ENCODE results near the gene ABCA1.
"Not testable (repeated sequence)": the region's sequence is repeated elsewhere in the genome, so short reads cannot be mapped to it uniquely, and the experiment has no call there.

ABCA1 gene

GRCh38 chr9:104871961-104872527 lies 55.9 kb downstream of the ABCA1 start:
- DNase-seq (ENCODE audit: low read depth in 4 of 4, low spot score in 1 of 4): no peak

- DNase-seq (ENCODE audit: low read depth in 4 of 4, low spot score in 1 of 4): no peak
Observed at GRCh38 chr9:104869811-104870210, 58.1 kb downstream of the ABCA1 start.

- DNase-seq (ENCODE audit: low read depth in 4 of 4, low spot score in 1 of 4): no peak
Observed at GRCh38 chr9:104868687-104869404, 59.1 kb downstream of the ABCA1 start.

GRCh38 chr9:104868303-104868686 lies 59.7 kb downstream of the ABCA1 start:
- DNase-seq (ENCODE audit: low read depth in 4 of 4, low spot score in 1 of 4): no peak

- DNase-seq (ENCODE audit: low read depth in 4 of 4, low spot score in 1 of 4): no peak
Observed at GRCh38 chr9:104866191-104866590, 61.8 kb downstream of the ABCA1 start.

- DNase-seq (ENCODE audit: low read depth in 4 of 4, low spot score in 1 of 4): no peak
Observed at GRCh38 chr9:104864675-104865104, 63.3 kb downstream of the ABCA1 start.

GRCh38 chr9:104863180-104863883 lies 64.6 kb downstream of the ABCA1 start:
- DNase-seq (ENCODE audit: low read depth in 4 of 4, low spot score in 1 of 4): peak in 2 of 4 experiments; percentile 6 to 18

- DNase-seq (ENCODE audit: low read depth in 4 of 4, low spot score in 1 of 4): no peak
Observed at GRCh38 chr9:104861397-104861796, 66.6 kb downstream of the ABCA1 start.

GRCh38 chr9:104860263-104860662 lies 67.7 kb downstream of the ABCA1 start:
- DNase-seq (ENCODE audit: low read depth in 4 of 4, low spot score in 1 of 4): no peak

GRCh38 chr9:104858846-104859245 lies 69.1 kb downstream of the ABCA1 start:
- DNase-seq (ENCODE audit: low read depth in 4 of 4, low spot score in 1 of 4): no peak

GRCh38 chr9:104858271-104858670 lies 69.7 kb downstream of the ABCA1 start:
- no peak for DNase-seq (ENCODE audit: low read depth in 4 of 4, low spot score in 1 of 4)

GRCh38 chr9:104856413-104856941 lies 71.5 kb downstream of the ABCA1 start:
- DNase-seq (ENCODE audit: low read depth in 4 of 4, low spot score in 1 of 4): no peak

- DNase-seq (ENCODE audit: low read depth in 4 of 4, low spot score in 1 of 4): no peak
Observed at GRCh38 chr9:104855807-104856206, 72.1 kb downstream of the ABCA1 start.

- not testable (repeated sequence) for DNase-seq (ENCODE audit: low read depth in 4 of 4, low spot score in 1 of 4)
Observed at GRCh38 chr9:104855258-104855657, 72.7 kb downstream of the ABCA1 start.

- no peak for DNase-seq (ENCODE audit: low read depth in 4 of 4, low spot score in 1 of 4)
Observed at GRCh38 chr9:104854613-104855012, 73.3 kb downstream of the ABCA1 start.

GRCh38 chr9:104853683-104854082 lies 74.3 kb downstream of the ABCA1 start:
- DNase-seq (ENCODE audit: low read depth in 4 of 4, low spot score in 1 of 4): no peak

- DNase-seq (ENCODE audit: low read depth in 4 of 4, low spot score in 1 of 4): no peak
Observed at GRCh38 chr9:104853159-104853558, 74.8 kb downstream of the ABCA1 start.

- no peak for DNase-seq (ENCODE audit: low read depth in 4 of 4, low spot score in 1 of 4)
Observed at GRCh38 chr9:104851546-104851920, 76.4 kb downstream of the ABCA1 start.

GRCh38 chr9:104850786-104851545 lies 77.0 kb downstream of the ABCA1 start:
- no peak for DNase-seq (ENCODE audit: low read depth in 4 of 4, low spot score in 1 of 4)

GRCh38 chr9:104849023-104849422 lies 78.9 kb downstream of the ABCA1 start:
- no peak for DNase-seq (ENCODE audit: low read depth in 4 of 4, low spot score in 1 of 4)

GRCh38 chr9:104844710-104845109 lies 83.2 kb downstream of the ABCA1 start:
- no peak for DNase-seq (ENCODE audit: low read depth in 4 of 4, low spot score in 1 of 4)
